ENCODE results near the gene LCN12.

The LCN12 gene

GRCh38 chr9:136927343-136928271 lies 24.5 kb upstream of the LCN12 start:
- DNase-seq: no peak

GRCh38 chr9:136928591-136928990 lies 23.5 kb upstream of the LCN12 start:
- DNase-seq: no peak

DNA sequence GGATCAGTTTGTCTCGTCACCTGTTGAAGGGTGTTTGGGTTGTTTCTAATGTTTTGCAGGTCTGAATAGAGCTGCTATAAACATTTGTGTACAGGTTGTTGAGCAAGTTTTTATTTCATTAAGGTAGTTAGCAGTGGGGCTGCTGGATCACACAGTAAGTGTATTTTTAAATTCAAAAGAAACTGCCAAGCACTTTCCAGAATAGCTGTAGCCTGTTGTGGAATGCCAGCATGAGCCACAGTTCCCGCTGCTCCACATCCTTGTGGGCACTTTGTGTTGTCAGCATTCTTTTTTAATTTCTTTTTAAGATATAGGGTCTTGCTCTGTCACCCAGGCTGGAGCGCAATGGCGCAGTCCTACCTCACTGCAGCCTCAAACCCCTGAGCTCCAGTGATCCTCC lies 22.1 kb upstream of the LCN12 start:
- DNase-seq: no peak

- DNase-seq: no peak
Measured at GRCh38 chr9:136931611-136932130, 20.4 kb upstream of the LCN12 start.

- DNase-seq: no peak
Measured at GRCh38 chr9:136934277-136934676, 17.8 kb upstream of the LCN12 start.

GRCh38 chr9:136935651-136936050 lies 16.4 kb upstream of the LCN12 start:
- no peak for DNase-seq

GRCh38 chr9:136936645-136937170 lies 15.4 kb upstream of the LCN12 start:
- no peak for DNase-seq

GRCh38 chr9:136937186-136938001 lies 14.7 kb upstream of the LCN12 start:
- DNase-seq: no peak

DNA sequence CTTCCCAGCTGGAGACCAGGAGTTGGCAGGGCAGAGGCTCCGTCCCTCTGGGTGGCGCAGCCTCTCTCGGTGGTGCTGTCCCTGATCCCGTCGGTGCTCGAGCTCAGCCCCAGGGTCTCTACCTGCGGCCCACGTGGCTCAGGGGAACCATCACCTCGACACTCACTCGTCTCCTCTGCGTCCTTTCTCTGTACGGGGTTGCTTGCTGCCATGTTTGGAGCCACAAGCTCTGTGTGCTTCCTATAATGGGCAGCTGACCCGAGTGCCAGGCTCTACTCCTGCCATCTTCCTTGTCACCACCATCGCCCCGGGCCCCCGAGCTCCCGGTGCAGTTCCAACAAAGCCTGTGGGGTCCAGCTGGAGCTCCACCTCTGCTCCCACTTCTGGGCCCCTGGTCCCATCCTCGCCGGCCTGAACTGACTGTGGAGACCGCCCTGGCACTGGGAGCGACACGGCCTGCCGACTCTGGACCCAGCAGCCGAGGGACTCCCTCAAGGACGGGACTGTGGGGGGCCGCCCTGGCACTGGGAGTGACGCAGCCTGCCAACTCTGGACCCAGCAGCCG lies 12.6 kb upstream of the LCN12 start:
- DNase-seq: no peak

DNA sequence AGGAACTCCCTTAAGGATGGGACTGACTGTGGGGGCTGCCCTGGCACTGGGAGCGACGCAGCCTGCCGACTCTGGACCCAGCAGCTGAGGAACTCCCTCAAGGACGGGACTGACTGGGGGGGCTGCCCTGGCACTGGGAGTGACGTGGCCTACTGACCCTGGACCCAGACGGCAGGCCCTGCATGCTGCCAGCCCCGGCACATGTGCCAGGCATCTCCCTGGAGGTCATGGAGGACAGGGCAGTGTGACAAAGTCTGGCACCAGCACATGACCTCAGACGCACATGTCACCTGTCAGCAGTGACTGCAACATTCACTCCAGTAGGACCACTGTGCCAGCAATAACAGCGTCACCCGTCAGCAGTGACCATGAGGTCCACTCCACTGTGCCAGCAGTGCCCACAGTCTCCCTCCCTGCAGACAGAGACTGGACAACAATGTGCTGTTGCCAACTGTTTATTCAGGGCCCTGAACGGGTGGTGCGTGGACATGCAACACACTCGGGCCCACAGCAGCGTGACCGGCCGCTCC lies 12.0 kb upstream of the LCN12 start:
- DNase-seq: no peak

- DNase-seq: no peak
Measured at GRCh38 chr9:136940526-136941230, 11.4 kb upstream of the LCN12 start.

- DNase-seq: no peak
Measured at GRCh38 chr9:136941231-136942111, 10.6 kb upstream of the LCN12 start.

DNA sequence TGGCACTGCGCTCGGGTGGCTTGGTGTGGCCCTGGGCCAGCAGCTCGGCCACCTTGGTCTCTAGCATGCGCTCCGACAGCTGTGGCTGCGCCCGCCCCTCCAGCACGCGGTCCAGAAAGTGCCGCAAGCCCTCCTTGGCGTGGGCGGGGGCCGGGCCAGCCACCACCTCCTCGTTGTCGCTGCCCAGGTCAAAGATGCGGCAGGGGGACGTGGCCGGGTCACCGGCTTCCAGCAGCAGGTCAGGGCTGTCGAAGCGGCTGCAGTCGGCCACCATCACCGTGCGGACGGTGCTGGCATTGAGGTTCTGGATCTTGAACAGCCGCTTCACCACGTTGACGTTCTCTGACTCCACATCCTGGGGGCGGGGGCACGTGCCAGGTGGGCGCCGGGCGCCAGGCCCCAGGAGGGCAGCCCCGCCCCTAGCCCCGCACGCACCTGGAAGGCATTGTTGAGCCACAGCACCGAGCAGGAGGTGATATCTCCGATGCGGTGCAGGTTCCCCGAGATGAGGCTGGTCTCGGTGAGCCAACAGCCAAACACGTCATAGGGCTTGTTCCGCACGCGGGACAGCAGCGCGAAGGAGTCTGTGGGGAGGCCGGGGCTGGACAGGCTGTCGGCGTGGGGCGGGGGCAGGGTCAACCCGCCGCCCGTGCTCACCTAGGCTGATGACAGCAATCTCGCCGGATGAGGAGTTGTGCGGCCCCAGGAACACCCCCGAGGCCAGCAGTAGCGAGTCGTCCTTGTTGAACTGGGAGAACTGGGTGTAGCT lies 9.8 kb upstream of the LCN12 start:
- no peak for DNase-seq

GRCh38 chr9:136942881-136943230 lies 9.2 kb upstream of the LCN12 start:
- DNase-seq: no peak

DNA sequence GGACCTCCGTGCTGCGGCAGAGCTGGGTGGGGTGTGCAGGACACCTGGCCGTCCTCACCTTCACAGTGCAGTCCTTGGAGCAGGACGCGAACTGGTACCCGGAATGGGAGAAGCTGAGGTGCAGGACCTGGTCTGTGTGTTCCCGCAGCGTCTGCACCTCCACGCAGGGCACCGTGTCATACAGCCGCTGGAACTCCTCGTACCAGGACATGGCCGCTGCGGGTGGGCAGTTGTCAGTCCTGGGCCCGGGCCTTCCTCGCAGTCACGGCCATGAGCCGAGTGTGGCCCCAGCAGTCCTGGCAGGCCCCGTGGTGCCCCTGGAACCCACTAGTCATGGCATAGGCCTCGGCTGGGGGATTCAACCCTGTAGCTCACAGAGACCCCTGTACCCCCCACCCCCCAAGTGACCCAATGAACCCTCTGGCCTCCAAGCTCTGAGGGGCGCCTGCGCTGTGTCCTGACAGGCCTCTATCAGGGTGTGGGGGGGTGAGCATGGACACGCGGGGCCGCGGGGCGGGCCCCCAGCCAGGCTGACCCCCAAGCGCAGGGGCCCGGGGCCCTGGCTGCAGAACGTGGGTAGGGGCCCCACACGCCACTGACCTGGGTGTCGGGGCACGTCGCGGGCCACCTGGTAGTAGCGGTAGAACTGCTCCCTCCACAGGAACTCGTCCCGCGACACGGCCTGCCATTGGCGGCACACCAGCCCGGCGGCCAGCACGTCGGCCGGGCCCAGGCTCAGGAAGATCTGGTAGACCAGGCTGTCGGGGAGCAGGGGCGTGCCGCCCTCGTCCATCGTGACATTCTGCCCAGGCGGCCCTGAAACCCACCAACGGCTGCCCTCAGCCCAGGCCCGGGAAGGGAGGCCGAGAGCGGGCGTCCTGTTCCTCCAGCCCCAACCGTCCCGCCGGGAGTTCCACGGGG lies 8.5 kb upstream of the LCN12 start:
- peak; percentile 48 for DNase-seq

- DNase-seq: peak; percentile 58
Measured at GRCh38 chr9:136944212-136944518, 7.9 kb upstream of the LCN12 start.

GRCh38 chr9:136944519-136945332 lies 7.3 kb upstream of the LCN12 start, which contains the start of the genes C8G and FBXW5:
Gene C8G (plus strand): TSS chr9:136945243. CDS start chr9:136945321, 78 bp downstream.
Gene FBXW5 (minus strand): TSS chr9:136944738. CDS start chr9:136944083, 655 bp downstream.
- peak; percentile 95 for DNase-seq

All from retina (tissue), 1 donor.